ENCODE data around the gene ALG9.

Gene ALG9

GRCh38 chr11:111765320-111765983 is 105.9 kb downstream of the ALG9 start:
- no peak for DNase-seq (ENCODE audit: low read depth)

GRCh38 chr11:111764621-111765020 is 106.8 kb downstream of the ALG9 start:
- DNase-seq (ENCODE audit: low read depth): no peak

DNA sequence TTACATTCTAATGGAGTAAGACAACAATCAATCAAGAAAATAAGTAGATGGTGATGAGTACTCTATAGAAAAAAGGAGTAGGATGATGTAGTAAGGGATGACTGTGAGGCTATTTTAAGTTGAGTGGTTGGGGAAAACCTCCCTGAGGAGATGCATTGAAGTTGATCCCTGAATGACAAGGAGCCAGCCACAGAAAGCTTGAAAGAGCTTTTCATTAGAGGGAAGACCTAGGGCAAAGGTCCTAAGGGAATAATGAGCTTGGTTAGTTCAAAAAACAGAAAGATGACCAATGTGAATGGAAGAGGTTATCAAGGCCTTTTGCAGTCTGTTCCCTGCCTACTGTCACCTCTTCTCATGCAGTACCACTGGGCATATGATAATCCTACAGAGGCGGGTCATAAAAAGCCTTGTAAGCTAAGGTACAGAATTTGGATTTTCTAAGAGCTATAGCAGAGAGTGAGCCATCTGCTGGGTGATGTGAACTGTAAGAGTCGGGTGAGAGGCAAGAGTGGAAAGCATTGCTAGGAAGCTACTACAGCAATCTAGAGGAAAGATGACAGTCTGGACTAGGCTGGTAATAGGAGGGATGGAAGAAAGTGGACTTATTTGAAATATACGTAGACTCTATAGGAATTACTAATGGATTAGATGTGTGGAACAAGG is 108.3 kb downstream of the ALG9 start:
- no peak for DNase-seq (ENCODE audit: low read depth)

GRCh38 chr11:111762526-111762925 is 108.9 kb downstream of the ALG9 start:
- DNase-seq (ENCODE audit: low read depth): no peak

- no peak for DNase-seq (ENCODE audit: low read depth)
These were observed 110.3 kb downstream of the ALG9 start for GRCh38 chr11:111761036-111761435.

DNA sequence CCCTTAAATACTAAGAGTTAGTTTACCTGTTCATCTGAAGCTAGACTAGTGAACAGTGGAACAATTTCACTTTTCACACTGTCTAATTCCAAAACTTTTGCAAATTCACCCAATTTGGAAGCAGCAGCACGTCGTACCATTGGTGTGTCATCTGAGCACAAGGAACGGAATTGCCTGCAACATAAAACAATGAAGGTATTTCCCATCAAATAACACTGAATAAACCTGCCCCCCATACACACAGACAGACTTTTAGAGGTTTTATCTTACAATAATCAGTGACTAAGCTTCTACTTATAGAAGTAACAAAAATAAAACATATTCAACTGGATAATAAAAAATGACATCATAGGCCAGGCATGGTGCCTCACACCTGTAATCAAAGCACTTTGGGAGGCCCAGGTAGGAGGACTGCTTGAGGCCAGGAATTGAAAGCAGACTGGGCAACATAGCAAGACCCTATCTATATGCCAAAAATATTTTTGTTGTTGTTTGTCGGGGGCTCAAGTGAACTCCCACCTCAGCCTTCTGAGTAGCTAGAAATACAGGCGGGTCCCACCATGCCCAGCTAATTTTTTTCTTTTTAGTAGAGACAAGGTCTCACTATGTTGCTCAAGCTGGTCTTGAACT is 111.5 kb downstream of the ALG9 start:
- DNase-seq (ENCODE audit: low read depth): no peak

- DNase-seq (ENCODE audit: low read depth): no peak
These were observed 112.0 kb downstream of the ALG9 start for GRCh38 chr11:111759376-111759775.

GRCh38 chr11:111756097-111756496 is 115.3 kb downstream of the ALG9 start:
- no peak for DNase-seq (ENCODE audit: low read depth)

DNA sequence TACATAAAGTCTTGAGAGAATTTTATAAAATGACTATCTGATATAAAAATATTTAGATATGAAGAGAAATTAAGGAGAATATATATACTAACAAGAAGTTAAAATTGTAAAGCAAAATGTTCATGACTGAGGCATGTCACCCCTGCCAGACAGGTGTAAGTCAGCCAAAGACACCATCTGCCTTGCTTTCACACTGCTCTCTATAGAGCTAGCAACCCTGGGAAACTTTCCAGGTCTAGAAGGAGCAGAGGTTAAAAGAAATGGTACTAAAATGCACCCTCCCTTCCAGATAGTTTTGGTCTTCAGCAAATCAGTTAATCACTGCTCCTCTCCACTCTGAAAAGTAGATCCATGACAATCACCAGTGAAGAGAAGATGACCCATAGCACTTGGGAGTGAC is 121.7 kb downstream of the ALG9 start:
- no peak for DNase-seq (ENCODE audit: low read depth)

- DNase-seq (ENCODE audit: low read depth): no peak
These were observed 123.2 kb downstream of the ALG9 start for GRCh38 chr11:111748035-111748804.

DNA sequence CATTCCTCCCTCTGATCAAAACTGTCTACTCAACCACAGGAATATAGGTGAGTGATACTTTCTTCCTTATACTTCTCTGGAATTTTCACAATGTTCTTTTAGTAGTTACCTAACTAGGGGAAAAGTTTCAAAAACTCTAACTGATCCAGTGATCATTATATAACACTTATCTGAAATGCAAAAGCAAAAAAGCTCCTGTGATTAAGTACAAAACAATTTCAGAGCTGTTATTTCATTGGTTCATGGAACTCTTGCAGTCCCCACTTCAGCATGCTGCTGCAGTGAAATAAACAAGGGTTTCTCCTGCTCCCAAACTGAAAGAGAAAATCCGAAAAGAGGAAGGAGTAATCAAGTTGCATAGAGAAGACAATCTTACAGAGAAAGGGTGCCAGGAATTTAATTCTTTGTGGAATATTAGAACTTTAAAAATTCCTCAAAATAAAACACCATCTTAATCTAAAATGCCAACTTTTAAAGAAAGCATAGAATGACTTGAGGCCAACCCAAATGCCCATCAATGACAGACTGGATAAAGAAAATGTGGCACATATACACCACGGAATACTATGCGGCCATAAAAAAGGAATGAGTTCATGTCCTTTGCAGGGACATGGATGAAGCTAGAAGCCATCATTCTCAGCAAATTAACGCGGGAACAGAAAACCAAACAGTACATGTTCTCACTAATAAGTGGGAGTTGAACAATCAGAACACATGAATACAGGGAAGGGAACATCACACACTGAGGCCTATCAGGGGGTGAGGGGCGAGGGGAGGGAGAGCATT is 125.5 kb downstream of the ALG9 start:
- DNase-seq (ENCODE audit: low read depth): no peak

- no peak for DNase-seq (ENCODE audit: low read depth)
These were observed 127.7 kb downstream of the ALG9 start for GRCh38 chr11:111743700-111744099.

- no peak for DNase-seq (ENCODE audit: low read depth)
These were observed 129.6 kb downstream of the ALG9 start for GRCh38 chr11:111741751-111742150.

GRCh38 chr11:111739299-111739698 is 132.1 kb downstream of the ALG9 start:
- no peak for DNase-seq (ENCODE audit: low read depth)

- DNase-seq (ENCODE audit: low read depth): no peak
These were observed 133.8 kb downstream of the ALG9 start for GRCh38 chr11:111737444-111738210.

- no peak for DNase-seq (ENCODE audit: low read depth)
These were observed 134.5 kb downstream of the ALG9 start for GRCh38 chr11:111736621-111737443.
